HG02588 (cell line): ENCODE results near the gene TAF1B.
"Not testable (repeated sequence)": the region's sequence is repeated elsewhere in the genome, so short reads cannot be mapped to it uniquely, and the experiment has no call there.

Source experiments
- ATAC-seq: cut with Tn5 transposase; IDR thresholded peaks from one replicate; pipeline ENCODE4 v1.9.1; 2021; ENCODE audit warnings: mild to moderate bottlenecking, moderate library complexity; ENCODE audit not compliant: unreplicated experiment

TAF1B gene

GRCh38 chr2:9830685-9831410 is 12.4 kb upstream of the TAF1B start:
- no peak for ATAC-seq

GRCh38 chr2:9831670-9832069 is 11.6 kb upstream of the TAF1B start:
- no peak for ATAC-seq

- ATAC-seq, result no peak
Measured at GRCh38 chr2:9832586-9832985, 10.7 kb upstream of the TAF1B start.

- ATAC-seq, result not testable (repeated sequence)
Measured at GRCh38 chr2:9835068-9835467, 8.2 kb upstream of the TAF1B start.

- no peak for ATAC-seq
Measured at GRCh38 chr2:9836074-9836473, 7.2 kb upstream of the TAF1B start.

GRCh38 chr2:9836517-9836916 is 6.8 kb upstream of the TAF1B start:
- ATAC-seq, result no peak

GRCh38 chr2:9837451-9837850 is 5.8 kb upstream of the TAF1B start:
- no peak for ATAC-seq

- no peak for ATAC-seq
Measured at GRCh38 chr2:9838391-9838790, 4.9 kb upstream of the TAF1B start.

GRCh38 chr2:9842487-9843228 is 616 bp upstream of the TAF1B start:
- ATAC-seq, result no peak

GRCh38 chr2:9844036-9844483 is 786 bp downstream of the TAF1B start:
- no peak for ATAC-seq

- ATAC-seq, result no peak
Measured at GRCh38 chr2:9844576-9844975, 1.3 kb downstream of the TAF1B start.

GRCh38 chr2:9846554-9846953 is 3.3 kb downstream of the TAF1B start:
- ATAC-seq, result no peak

GRCh38 chr2:9847140-9847539 is 3.9 kb downstream of the TAF1B start:
- no peak for ATAC-seq

GRCh38 chr2:9852881-9853280 is 9.6 kb downstream of the TAF1B start:
- ATAC-seq, result no peak

GRCh38 chr2:9857814-9858729 is 14.8 kb downstream of the TAF1B start:
- ATAC-seq, result no peak

GRCh38 chr2:9858730-9859068 is 15.4 kb downstream of the TAF1B start:
- ATAC-seq, result no peak

- not testable (repeated sequence) for ATAC-seq
Measured at GRCh38 chr2:9860922-9861580, 17.8 kb downstream of the TAF1B start.

- ATAC-seq, result no peak
Measured at GRCh38 chr2:9867881-9868280, 24.6 kb downstream of the TAF1B start.

GRCh38 chr2:9873337-9873736 is 30.1 kb downstream of the TAF1B start:
- no peak for ATAC-seq

- ATAC-seq, result no peak
Measured at GRCh38 chr2:9877026-9877425, 33.8 kb downstream of the TAF1B start.

GRCh38 chr2:9877726-9878125 is 34.5 kb downstream of the TAF1B start:
- no peak for ATAC-seq
